ENCODE measurements around the gene C3orf20.

Gene C3orf20

DNA sequence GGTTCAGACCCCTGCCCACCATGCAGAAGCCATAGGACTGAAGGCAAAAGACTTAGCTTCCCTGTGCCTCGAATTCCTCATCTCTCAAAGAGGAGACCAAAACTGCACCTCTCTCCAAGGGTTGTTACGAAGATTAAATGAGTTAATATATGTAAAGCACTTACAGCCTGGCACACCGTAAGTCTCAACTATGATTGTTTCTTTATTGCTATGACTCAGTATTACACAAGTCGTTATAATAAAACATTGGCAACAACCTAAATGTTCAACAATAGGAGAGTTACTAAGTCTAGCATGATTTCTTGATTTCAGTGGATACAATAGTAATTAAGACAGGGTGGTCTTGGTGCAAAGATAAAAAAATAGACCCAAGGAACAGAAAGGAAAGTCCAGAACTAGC is 124.2 kb downstream of the C3orf20 start:
- no peak for DNase-seq (ENCODE audit: extremely low spot score)
- POLR2A ChIA-PET, result no interaction called here
- CTCF ChIA-PET, result no interaction called here
- TF ChIP-seq LEF1 (IDR thresholded peaks at IDR 0.05; ENCODE audit: borderline replicate concordance) (no peak), ELF4 (IDR thresholded peaks at IDR 0.05) (no peak), CTBP1 (IDR thresholded peaks at IDR 0.05; ENCODE audit: borderline replicate concordance) (no peak), TARDBP (IDR thresholded peaks at IDR 0.05) (no peak), ZNF384 (IDR thresholded peaks at IDR 0.05) (no peak), ARNT (IDR thresholded peaks at IDR 0.05) (no peak)

DNA sequence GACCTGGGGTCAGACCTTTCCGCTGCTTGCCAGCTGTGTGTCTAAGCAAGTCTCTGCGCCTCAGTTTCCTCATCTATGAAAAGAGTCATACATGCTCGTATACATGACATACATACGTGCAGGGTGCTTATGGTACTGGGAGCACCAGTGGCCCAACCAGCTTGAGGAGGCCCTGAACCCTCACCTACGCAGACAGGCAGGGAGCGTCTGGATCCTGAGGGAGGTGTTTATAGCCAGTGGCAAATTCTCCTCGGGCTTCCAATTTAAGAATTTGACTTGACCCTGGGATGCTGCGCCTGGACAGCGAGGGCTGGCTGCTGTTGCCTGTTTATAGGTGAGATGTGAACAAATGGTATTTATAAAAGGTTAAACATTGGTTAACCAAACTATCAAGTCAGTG is 126.1 kb downstream of the C3orf20 start:
- no peak for DNase-seq (ENCODE audit: extremely low spot score)
- CTCF ChIA-PET, result no interaction called here
- TF ChIP-seq FOXM1 (IDR thresholded peaks at IDR 0.05; ENCODE audit: borderline replicate concordance), result no peak
- no peak for TF ChIP-seq ELF4 (IDR thresholded peaks at IDR 0.05)
- no peak for TF ChIP-seq NFRKB (IDR thresholded peaks at IDR 0.05)
- TF ChIP-seq, protein P1, sequence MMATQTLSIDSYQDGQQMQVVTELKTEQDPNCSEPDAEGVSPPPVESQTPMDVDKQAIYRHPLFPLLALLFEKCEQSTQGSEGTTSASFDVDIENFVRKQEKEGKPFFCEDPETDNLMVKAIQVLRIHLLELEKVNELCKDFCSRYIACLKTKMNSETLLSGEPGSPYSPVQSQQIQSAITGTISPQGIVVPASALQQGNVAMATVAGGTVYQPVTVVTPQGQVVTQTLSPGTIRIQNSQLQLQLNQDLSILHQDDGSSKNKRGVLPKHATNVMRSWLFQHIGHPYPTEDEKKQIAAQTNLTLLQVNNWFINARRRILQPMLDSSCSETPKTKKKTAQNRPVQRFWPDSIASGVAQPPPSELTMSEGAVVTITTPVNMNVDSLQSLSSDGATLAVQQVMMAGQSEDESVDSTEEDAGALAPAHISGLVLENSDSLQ (IDR thresholded peaks at IDR 0.05), result no peak
- TF ChIP-seq SUZ12 (IDR thresholded peaks at IDR 0.05), result no peak
- no peak for TF ChIP-seq SP1 (IDR thresholded peaks at IDR 0.05)
- no peak for TF ChIP-seq LEF1 (IDR thresholded peaks at IDR 0.05; ENCODE audit: borderline replicate concordance)
- no peak for TF ChIP-seq BHLHE40 (IDR thresholded peaks at IDR 0.05; ENCODE audit: borderline replicate concordance)
- POLR2A ChIA-PET, result no interaction called here

DNA sequence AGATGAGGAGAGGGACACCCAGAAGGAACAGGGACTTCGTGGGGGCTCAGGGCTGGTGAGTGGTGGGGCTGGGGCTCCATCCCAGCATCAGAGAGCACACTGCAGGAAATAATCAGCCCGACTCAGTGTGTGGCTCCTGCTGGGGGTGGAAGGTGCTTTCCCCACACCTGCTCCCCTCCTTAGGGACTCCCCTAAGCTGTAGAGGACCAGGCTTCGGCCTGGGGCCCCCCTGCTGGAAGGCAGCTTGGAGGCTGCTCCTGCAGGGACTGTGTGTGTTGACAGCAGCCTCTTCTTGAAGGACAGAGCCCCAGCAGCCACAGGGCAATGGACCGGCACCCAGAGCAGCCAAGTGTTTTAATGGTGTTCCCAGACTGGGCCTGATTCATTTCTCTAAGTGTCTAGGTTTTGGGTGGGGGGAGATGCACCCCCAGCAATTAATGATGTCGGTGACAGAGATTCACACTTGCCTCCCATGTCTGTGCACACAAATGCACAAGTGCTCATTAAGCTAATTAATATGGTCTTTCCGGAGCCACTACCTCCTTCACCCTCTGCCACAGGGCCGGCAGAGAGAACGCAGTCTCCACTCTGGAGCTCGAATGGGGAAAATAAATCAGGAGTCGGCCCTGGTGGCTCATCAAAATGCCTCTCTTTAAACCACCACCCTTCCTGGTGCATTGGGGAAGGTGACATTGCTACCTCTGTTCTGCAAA is 126.9 kb downstream of the C3orf20 start:
- ChIA-PET POLR2A (no interaction called here), CTCF (interaction anchor here (1.0 kb wide), 1 partner anchor 11 kb away, joined by 3 read pairs; no protein-coding TSS in a partner anchor)
- TF ChIP-seq BHLHE40 (IDR thresholded peaks at IDR 0.05; ENCODE audit: borderline replicate concordance), result no peak
- no peak for DNase-seq (ENCODE audit: extremely low spot score)

DNA sequence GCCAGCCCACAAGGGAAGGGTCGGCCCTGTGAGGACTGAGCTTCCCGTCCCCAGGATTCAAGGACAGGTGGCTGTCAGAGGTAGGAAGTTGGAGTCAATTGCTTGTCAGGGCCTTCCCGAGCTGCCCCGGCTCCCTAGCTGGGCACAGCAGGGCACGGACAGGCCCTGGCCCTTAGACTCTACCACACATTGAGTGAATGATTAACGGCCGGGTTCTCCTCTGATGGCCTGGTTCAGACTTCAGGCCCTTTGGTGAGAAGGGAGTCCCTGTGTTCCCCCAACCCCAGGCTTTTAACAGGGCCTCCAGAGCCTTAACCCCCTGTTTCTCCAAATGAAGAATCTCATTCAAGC is 127.4 kb downstream of the C3orf20 start:
- TF ChIP-seq CTBP1 (IDR thresholded peaks at IDR 0.05; ENCODE audit: borderline replicate concordance) (no peak), LEF1 (IDR thresholded peaks at IDR 0.05; ENCODE audit: borderline replicate concordance) (no peak), NFRKB (IDR thresholded peaks at IDR 0.05) (no peak), FOXA1 (IDR thresholded peaks at IDR 0.05) (no peak)
- ChIA-PET POLR2A (no interaction called here), CTCF (interaction anchor here (1.0 kb wide), 1 partner anchor 11 kb away, joined by 3 read pairs; no protein-coding TSS in a partner anchor)

DNA sequence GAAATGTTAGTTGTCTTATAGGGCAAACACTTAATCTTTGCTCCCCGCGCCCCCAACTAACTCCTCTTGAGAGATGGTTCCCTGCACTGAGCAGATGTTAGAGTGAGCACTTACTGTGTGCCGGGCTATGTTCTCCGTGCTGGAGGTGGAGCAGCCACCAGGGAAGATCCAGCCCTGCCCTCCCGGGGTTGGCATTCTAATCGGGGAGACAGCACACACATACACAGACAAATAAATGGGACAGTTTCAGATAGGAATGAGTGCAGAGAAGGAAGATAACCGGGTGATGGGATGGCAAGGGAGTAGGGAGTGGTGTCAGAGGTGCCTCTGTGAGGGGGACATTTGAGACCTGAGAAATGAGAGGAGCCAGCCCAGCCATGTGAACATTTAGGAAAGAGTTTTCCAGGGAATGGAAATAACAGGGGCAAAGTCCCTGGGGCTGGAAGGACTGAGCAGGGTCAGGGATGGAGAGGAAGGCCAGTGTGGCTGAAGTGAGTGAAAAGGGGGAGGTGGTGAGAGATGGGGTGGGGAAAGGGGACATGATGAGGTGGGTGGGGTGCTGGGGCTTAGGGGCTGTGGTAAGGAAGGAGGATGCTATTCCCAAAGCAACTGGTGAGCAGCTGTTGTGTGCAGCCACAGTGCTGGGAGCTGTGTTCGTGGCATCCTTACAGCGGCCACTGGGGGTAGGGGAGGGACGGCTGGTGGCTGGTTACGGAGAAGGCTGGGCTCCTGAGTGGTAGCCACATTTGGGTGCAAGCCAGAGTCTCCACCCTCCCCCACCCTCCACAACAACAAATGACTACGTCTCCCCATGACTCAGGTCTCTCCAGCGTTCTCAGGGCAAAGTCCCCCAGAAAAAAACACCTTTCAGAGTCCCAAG is 128.4 kb downstream of the C3orf20 start:
- CTCF ChIA-PET, result no interaction called here
- TF ChIP-seq HDGF (IDR thresholded peaks at IDR 0.05; ENCODE audit: borderline replicate concordance) (no peak), FOXK2 (IDR thresholded peaks at IDR 0.05) (no peak), ELF4 (IDR thresholded peaks at IDR 0.05) (no peak), ZNF384 (IDR thresholded peaks at IDR 0.05) (no peak), SUZ12 (IDR thresholded peaks at IDR 0.05) (no peak), LEF1 (IDR thresholded peaks at IDR 0.05; ENCODE audit: borderline replicate concordance) (no peak), TARDBP (IDR thresholded peaks at IDR 0.05) (no peak), FOXA1 (IDR thresholded peaks at IDR 0.05) (no peak), CTBP1 (IDR thresholded peaks at IDR 0.05; ENCODE audit: borderline replicate concordance) (no peak), NFRKB (IDR thresholded peaks at IDR 0.05) (no peak), SP1 (IDR thresholded peaks at IDR 0.05) (no peak), L3MBTL2 (conservative IDR thresholded peaks at IDR 0.05) (no peak), ARNT (IDR thresholded peaks at IDR 0.05) (no peak), BHLHE40 (IDR thresholded peaks at IDR 0.05; ENCODE audit: borderline replicate concordance) (no peak), FOXM1 (IDR thresholded peaks at IDR 0.05; ENCODE audit: borderline replicate concordance) (no peak)
- TF ChIP-seq, protein P1 (IDR thresholded peaks at IDR 0.05), result no peak
- POLR2A ChIA-PET, result no interaction called here
- DNase-seq (ENCODE audit: extremely low spot score), result peak; percentile 27

More for the DNA sequence above, 127.4 kb downstream of the C3orf20 start:
- no peak for DNase-seq (ENCODE audit: extremely low spot score)

DNA sequence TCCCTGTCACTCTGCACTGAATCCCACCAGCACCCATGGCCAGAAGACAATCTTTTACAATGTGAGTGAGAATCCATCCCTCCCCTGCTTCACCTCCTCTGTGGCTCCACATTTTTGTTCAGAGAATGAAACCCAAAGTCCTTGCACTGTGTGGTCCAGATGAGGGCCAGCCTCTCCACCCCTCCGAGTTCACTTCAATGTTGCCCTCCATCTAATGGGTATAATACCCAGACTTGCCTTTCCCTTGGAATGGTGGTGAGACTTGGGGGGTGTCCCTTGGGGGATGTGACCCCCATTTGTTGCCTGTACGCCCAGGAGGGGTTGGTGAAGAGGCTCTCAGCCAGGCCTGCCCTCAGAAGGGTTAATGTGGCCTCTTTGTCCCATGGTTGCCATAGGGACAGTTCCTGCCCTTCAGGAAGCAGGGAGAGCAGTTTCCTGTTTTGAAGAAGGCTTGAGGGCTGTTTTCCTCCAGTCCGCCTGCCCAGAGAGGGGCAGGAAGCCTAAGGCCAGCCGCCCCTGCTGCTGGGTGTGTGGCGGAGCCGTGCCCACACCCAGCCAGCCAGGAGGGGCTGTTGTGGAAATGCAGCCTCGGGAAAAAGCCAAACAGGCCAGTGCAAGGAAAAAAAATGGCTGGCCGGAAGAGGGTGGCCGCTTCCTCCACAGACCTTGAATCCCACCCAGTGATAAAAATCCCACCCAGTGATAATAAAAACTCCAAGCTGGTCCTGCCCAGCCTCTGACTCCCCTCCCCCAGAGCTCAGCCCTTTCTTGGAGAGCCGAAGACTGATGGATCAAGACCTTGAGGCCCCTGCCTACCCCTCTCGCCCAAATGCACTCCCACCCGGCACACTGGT is 129.3 kb downstream of the C3orf20 start:
- TF ChIP-seq CTBP1 (IDR thresholded peaks at IDR 0.05; ENCODE audit: borderline replicate concordance), result no peak
- no peak for TF ChIP-seq L3MBTL2 (conservative IDR thresholded peaks at IDR 0.05)
- no peak for TF ChIP-seq ARNT (IDR thresholded peaks at IDR 0.05)
- ChIA-PET CTCF (no interaction called here), POLR2A (no interaction called here)
- DNase-seq (ENCODE audit: extremely low spot score), result no peak
